Mammary epithelial cell (primary cell): ENCODE measurements around the gene TLE6.

Source experiments
- CTCF ChIP-seq, 2 donors: IDR thresholded peaks in 1 of 2; conservative IDR thresholded peaks in 1 of 2; 2 replicates each; pipeline ENCODE4 v1.5.1; 2011 to 2012; ENCODE audit warnings: inconsistent platforms in 2 of 2, low read length in 2 of 2, mild to moderate bottlenecking in 2 of 2, control low read depth in 1 of 2, low read depth in 1 of 2; ENCODE audit not compliant: insufficient read depth in 1 of 2; ENCODE audit errors: extremely low read depth in 1 of 2
- EZH2 ChIP-seq: IDR thresholded peaks from 2 replicates; pipeline ENCODE4 v1.6.1; 2012; ENCODE audit warnings: low read length, inconsistent platforms, borderline replicate concordance

- TF ChIP-seq CTCF (conservative IDR thresholded peaks at IDR 0.05 in 1 of 2, IDR thresholded peaks at IDR 0.05 in 1 of 2; ENCODE audit: extremely low read depth in 1 of 2, insufficient read depth in 1 of 2, low read depth in 1 of 2, low read length in 2 of 2) (no peak), EZH2 (no peak)
Observed at GRCh38 chr19:3014135-3014534, 36.8 kb downstream of the TLE6 start.
